ENCODE data around the gene HIVEP3.

GRCh38 chr1:41802532-41803501 lies 115.9 kb downstream of the HIVEP3 start:
- TF ChIP-seq EZH2phosphoT487 (IDR thresholded peaks at IDR 0.05; ENCODE audit: borderline replicate concordance), result no peak
- TF ChIP-seq CTCF (conservative IDR thresholded peaks at IDR 0.05; ENCODE audit: low read length), result no peak

All from Loucy (cell line).